ENCODE data around the gene CCDC3.

DNA sequence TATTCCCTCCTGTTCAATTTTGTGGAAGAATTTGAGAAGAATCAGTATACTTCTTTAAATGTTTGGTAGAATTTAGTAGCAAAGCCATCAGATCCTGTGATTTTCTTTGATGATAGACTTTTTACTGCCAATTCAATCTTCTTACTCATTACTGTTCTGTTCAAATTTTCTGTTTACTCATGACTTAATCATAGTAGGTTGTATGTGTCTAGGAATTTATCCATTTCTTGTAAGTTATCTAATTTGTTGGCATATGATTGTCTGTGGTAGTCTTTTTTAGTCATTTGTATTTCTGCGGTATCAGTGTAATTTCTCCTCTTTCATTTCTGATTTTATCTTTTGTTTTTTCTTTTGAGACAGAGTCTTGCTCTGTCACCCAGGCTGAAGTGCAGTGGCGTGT, 87.4 kb downstream of the CCDC3 start:
- TF ChIP-seq, protein P1, sequence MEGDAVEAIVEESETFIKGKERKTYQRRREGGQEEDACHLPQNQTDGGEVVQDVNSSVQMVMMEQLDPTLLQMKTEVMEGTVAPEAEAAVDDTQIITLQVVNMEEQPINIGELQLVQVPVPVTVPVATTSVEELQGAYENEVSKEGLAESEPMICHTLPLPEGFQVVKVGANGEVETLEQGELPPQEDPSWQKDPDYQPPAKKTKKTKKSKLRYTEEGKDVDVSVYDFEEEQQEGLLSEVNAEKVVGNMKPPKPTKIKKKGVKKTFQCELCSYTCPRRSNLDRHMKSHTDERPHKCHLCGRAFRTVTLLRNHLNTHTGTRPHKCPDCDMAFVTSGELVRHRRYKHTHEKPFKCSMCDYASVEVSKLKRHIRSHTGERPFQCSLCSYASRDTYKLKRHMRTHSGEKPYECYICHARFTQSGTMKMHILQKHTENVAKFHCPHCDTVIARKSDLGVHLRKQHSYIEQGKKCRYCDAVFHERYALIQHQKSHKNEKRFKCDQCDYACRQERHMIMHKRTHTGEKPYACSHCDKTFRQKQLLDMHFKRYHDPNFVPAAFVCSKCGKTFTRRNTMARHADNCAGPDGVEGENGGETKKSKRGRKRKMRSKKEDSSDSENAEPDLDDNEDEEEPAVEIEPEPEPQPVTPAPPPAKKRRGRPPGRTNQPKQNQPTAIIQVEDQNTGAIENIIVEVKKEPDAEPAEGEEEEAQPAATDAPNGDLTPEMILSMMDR (IDR thresholded peaks at IDR 0.05): no peak
- TF ChIP-seq POLR2A (IDR thresholded peaks at IDR 0.05): no peak

Measured in uterus (tissue), 2 donors.